ENCODE measurements around the gene ANKRD44.

Gene ANKRD44

GRCh38 chr2:197286805-197287595 is 23.6 kb downstream of the ANKRD44 start:
- no peak for DNase-seq (ENCODE audit: low read depth)

GRCh38 chr2:197285361-197285760 is 25.2 kb downstream of the ANKRD44 start:
- DNase-seq (ENCODE audit: low read depth) = no peak

GRCh38 chr2:197284956-197285355 is 25.6 kb downstream of the ANKRD44 start:
- DNase-seq (ENCODE audit: low read depth) = no peak

GRCh38 chr2:197281421-197281820 is 29.2 kb downstream of the ANKRD44 start:
- no peak for DNase-seq (ENCODE audit: low read depth)

- no peak for DNase-seq (ENCODE audit: low read depth)
These were observed 30.4 kb downstream of the ANKRD44 start for GRCh38 chr2:197280015-197280702.

- no peak for DNase-seq (ENCODE audit: low read depth)
These were observed 31.5 kb downstream of the ANKRD44 start for GRCh38 chr2:197278799-197279763.

GRCh38 chr2:197277794-197278193 is 32.8 kb downstream of the ANKRD44 start:
- DNase-seq (ENCODE audit: low read depth) = no peak

- DNase-seq (ENCODE audit: low read depth) = no peak
These were observed 34.4 kb downstream of the ANKRD44 start for GRCh38 chr2:197276156-197276555.

GRCh38 chr2:197274937-197275336 is 35.6 kb downstream of the ANKRD44 start:
- DNase-seq (ENCODE audit: low read depth) = no peak

GRCh38 chr2:197274349-197274748 is 36.2 kb downstream of the ANKRD44 start:
- DNase-seq (ENCODE audit: low read depth) = no peak

- no peak for DNase-seq (ENCODE audit: low read depth)
These were observed 37.1 kb downstream of the ANKRD44 start for GRCh38 chr2:197273485-197273884.

- no peak for DNase-seq (ENCODE audit: low read depth)
These were observed 40.0 kb downstream of the ANKRD44 start for GRCh38 chr2:197270601-197271000.

- DNase-seq (ENCODE audit: low read depth) = no peak
These were observed 40.8 kb downstream of the ANKRD44 start for GRCh38 chr2:197269815-197270214.

GRCh38 chr2:197268786-197269584 is 41.6 kb downstream of the ANKRD44 start:
- no peak for DNase-seq (ENCODE audit: low read depth)

- no peak for DNase-seq (ENCODE audit: low read depth)
These were observed 44.1 kb downstream of the ANKRD44 start for GRCh38 chr2:197266477-197266876.

GRCh38 chr2:197265924-197266323 is 44.7 kb downstream of the ANKRD44 start:
- no peak for DNase-seq (ENCODE audit: low read depth)

- no peak for DNase-seq (ENCODE audit: low read depth)
These were observed 45.5 kb downstream of the ANKRD44 start for GRCh38 chr2:197265036-197265435.

GRCh38 chr2:197264332-197264731 is 46.2 kb downstream of the ANKRD44 start:
- DNase-seq (ENCODE audit: low read depth) = no peak

- no peak for DNase-seq (ENCODE audit: low read depth)
These were observed 47.5 kb downstream of the ANKRD44 start for GRCh38 chr2:197263077-197263476.

- DNase-seq (ENCODE audit: low read depth) = no peak
These were observed 48.8 kb downstream of the ANKRD44 start for GRCh38 chr2:197261808-197262226.

- DNase-seq (ENCODE audit: low read depth) = no peak
These were observed 51.0 kb downstream of the ANKRD44 start for GRCh38 chr2:197259470-197259999.
